T-helper 2 cell treated with Interferon-gamma antibody and Interleukin-4, amounts not matched to agents 5 μg/mL and 100 μg/mL, for 36 hours (primary cell): ENCODE measurements around the gene RBM33.
"Not testable (repeated sequence)": the region's sequence is repeated elsewhere in the genome, so short reads cannot be mapped to it uniquely, and the experiment has no call there.

Experiments used
- DNase-seq: peaks from one replicate; pipeline ENCODE4 v3.0.0; 2021; ENCODE audit warnings: low spot score
- H3K27ac Mint-ChIP-seq: one replicate; pipeline ENCODE4 v1.8.0; 2021; ENCODE audit warnings: mild to moderate bottlenecking, mixed read lengths
- H3K27me3 Mint-ChIP-seq: one replicate; pipeline ENCODE4 v1.8.0; 2021; ENCODE audit warnings: low read depth, mixed read lengths
- H3K36me3 Mint-ChIP-seq: one replicate; pipeline ENCODE4 v1.8.0; 2021; ENCODE audit warnings: low read depth, mixed read lengths
- H3K4me1 Mint-ChIP-seq: one replicate; pipeline ENCODE4 v1.8.0; 2021; ENCODE audit warnings: low read depth, mixed read lengths
- H3K4me3 Mint-ChIP-seq: one replicate; pipeline ENCODE4 v1.8.0; 2022; ENCODE audit warnings: mild to moderate bottlenecking, moderate library complexity, mixed read lengths
- H3K9me3 Mint-ChIP-seq: one replicate; pipeline ENCODE4 v1.8.0; 2021; ENCODE audit warnings: mixed read lengths

Gene RBM33

DNA sequence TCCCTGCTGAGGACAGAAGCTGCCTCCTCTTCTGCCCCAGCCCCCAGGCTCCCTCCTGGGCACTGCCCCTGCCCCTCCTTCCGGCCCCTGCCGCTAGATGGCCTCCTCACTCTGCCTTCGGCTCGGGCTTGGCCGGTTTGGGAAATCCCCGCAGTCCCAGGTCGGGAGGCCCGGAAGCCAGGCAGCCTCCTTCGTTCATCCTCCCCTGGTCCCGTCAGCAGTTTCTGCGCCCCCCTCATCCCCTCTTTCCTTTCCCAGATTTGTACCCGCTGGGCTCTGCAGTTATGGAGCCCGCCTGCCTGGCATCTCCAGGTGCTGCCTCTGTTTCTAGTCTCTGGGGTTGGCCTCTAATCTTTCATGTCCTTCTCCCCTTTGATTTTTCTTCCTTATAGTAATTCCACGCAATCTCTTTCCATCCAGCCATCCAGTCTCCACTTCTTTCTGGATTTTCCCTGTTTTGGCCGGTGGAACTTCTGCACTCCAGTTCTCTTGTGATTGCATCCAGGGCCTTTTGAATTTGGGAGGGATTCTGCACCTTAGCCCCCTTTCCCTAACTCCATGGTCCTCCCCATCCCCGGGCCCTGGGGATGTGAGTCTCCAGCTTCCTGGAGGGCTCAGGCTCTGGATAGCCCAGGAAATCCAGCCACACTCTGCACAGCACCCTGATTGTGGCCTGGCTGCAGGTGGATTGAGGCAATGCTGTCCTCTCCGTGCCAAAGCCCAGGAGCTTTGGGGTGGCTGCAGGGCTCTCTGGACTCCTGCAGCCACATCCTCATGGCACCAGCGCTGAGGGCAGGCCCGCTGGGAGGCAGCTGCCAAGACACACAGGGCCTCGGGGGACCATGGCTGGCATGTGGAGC, 171.1 kb downstream of the RBM33 start:
- Mint-ChIP-seq H3K36me3 (no peaks in the 10 kb centered on the region), H3K4me3 (peak overlapping the region; percentile 54), H3K27ac (no peak overlapping the region), H3K4me1 (peaks cover 16% of the 10 kb centered on the region), H3K9me3 (no peaks in the 10 kb centered on the region), H3K27me3 (peaks cover 43% of the 10 kb centered on the region)
- DNase-seq: peak; percentile 60

DNA sequence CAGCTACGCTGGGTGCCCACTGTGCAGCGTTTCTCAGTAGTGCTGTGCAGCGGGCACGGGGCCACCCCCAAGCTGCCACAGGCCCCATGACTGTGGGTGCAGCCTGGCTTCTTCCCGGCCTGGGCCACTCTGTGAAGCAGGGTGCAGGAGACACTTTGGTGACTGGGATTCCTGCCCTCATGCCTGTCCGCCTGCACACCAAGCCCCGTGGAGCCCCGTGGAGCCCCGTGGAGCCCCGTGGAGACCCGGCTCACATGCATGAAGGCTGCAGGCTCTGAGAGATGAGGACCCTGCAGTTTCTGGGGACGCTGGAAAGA, 171.7 kb downstream of the RBM33 start:
- Mint-ChIP-seq H3K4me3 (no peak overlapping the region), H3K4me1 (peaks cover 16% of the 10 kb centered on the region), H3K27me3 (peaks cover 37% of the 10 kb centered on the region), H3K9me3 (no peaks in the 10 kb centered on the region), H3K27ac (no peak overlapping the region), H3K36me3 (no peaks in the 10 kb centered on the region)
- no peak for DNase-seq

DNA sequence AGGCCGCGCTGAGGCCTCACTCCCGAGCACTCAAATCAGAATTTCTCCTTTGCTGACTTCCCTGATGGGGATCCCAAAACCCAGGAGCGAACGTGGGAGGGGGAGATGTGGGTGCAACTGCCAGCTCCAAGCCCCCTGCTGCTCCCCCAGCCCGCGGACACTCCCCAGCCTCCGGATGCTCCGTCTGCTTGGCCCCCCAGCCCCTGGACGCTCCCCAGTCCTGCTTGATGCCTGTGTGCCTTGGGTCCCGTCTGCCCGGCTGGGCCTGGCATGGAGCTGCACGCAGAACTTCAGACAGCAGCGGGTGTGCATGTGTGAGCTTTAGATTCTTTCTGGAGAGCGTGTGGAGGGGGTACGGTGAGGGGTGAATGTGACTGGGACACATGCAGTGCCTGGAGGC, 172.5 kb downstream of the RBM33 start:
- H3K36me3 Mint-ChIP-seq: no peaks in the 10 kb centered on the region
- no peak overlapping the region for H3K4me3 Mint-ChIP-seq
- peaks cover 30% of the 10 kb centered on the region for H3K27me3 Mint-ChIP-seq
- no peak for DNase-seq
- H3K27ac Mint-ChIP-seq: no peak overlapping the region
- no peaks in the 10 kb centered on the region for H3K9me3 Mint-ChIP-seq
- H3K4me1 Mint-ChIP-seq: peaks cover 8% of the 10 kb centered on the region

DNA sequence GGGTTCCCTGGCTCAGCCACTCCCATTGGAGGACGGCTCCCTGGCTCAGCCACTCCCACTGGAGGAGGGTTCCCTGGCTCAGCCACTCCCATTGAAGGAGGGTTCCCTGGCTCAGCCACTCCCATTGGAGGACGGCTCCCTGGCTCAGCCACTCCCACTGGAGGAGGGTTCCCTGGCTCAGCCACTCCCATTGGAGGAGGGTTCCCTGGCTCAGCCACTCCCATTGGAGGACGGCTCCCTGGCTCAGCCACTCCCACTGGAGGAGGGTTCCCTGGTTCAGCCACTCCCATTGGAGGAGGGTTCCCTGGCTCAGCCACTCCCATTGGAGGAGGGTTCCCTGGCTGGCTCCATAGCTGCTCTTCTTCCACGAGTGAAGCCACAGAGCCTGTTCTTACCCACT, 173.1 kb downstream of the RBM33 start:
- H3K27ac Mint-ChIP-seq, H3K4me3 Mint-ChIP-seq, H3K36me3 Mint-ChIP-seq, DNase-seq, H3K4me1 Mint-ChIP-seq, H3K9me3 Mint-ChIP-seq: not testable (repeated sequence)
- peaks cover 25% of the 10 kb centered on the region for H3K27me3 Mint-ChIP-seq

DNA sequence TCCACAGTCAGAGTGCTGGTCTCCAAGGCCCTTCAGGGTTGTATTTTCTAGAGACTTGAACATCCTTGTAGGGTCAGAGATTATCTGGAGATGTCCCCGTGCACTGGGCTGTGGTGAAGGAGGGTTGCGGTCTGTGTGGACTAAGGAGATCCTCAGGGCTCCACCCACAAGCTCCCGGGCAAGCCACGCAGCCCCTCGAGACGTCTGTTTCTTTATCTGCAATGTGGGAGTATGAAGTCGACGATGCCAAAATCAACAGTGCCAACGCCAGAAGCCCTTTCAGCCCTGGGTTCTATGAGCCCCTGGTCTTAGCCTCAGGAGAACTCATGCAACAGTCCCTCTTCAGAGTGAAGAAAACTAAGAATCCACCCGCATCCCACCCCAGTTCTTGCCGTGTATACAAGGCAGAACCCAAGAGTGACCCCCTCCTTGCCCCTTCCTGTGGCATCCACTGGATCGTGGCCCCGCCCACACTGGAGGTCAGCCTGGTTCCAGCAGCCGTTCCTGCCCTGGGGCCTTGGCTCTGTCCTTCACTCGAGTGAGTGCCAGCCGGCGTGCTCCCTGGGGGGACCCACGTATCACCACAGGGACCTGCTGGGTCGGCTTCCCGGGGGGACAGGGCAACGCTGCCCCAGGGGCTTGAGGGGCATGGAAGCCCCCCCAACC, 173.8 kb downstream of the RBM33 start:
- peaks cover 18% of the 10 kb centered on the region for H3K27me3 Mint-ChIP-seq
- no peaks in the 10 kb centered on the region for H3K36me3 Mint-ChIP-seq
- no peaks in the 10 kb centered on the region for H3K9me3 Mint-ChIP-seq
- DNase-seq: no peak
- peaks cover 5% of the 10 kb centered on the region for H3K4me1 Mint-ChIP-seq
- no peak overlapping the region for H3K4me3 Mint-ChIP-seq
- H3K27ac Mint-ChIP-seq: no peak overlapping the region

DNA sequence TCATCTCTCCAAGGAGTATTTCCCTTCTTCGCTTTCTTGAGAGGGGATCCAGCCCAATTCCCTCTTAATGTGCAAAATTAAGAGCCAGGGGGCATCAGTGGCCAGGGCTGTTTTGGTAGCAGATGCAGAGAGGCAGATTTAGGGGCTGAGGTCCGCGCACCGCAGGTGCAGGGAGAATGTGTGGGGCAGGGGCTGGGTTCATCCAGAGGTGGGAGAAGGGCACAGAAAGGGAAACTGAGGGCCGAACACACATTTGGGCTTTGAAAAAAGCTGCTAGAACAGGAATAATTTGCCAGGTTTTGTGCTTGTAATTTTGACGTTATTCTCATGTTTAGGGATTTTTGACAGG, 174.3 kb downstream of the RBM33 start:
- no peaks in the 10 kb centered on the region for H3K36me3 Mint-ChIP-seq
- H3K4me3 Mint-ChIP-seq: no peak overlapping the region
- no peaks in the 10 kb centered on the region for H3K9me3 Mint-ChIP-seq
- no peak for DNase-seq
- H3K27ac Mint-ChIP-seq: no peak overlapping the region
- peaks cover 4% of the 10 kb centered on the region for H3K4me1 Mint-ChIP-seq
- peaks cover 14% of the 10 kb centered on the region for H3K27me3 Mint-ChIP-seq

DNA sequence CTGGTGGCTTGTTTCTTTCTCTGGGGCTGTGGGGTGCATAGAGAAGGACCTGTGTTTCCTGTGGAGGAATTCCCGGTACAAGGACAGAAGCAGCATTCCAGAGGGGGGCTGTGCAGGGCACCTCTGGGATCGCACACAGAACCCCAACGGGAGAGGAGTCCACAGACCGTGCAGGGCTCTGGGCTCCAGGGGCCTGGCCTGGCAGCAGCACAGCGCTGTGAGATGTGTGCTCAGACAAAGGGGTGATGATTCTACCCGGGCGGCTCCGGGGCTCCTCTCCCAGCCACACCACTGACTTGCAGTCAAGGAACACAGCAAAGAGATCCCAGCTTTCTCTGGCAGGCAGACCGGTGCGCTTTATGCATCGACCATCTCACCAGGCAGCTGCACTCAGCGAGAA, 174.7 kb downstream of the RBM33 start:
- no peaks in the 10 kb centered on the region for H3K36me3 Mint-ChIP-seq
- DNase-seq: no peak
- H3K27ac Mint-ChIP-seq: no peak overlapping the region
- no peaks in the 10 kb centered on the region for H3K9me3 Mint-ChIP-seq
- H3K4me1 Mint-ChIP-seq: peaks cover 4% of the 10 kb centered on the region
- no peak overlapping the region for H3K4me3 Mint-ChIP-seq
- H3K27me3 Mint-ChIP-seq: peaks cover 10% of the 10 kb centered on the region

DNA sequence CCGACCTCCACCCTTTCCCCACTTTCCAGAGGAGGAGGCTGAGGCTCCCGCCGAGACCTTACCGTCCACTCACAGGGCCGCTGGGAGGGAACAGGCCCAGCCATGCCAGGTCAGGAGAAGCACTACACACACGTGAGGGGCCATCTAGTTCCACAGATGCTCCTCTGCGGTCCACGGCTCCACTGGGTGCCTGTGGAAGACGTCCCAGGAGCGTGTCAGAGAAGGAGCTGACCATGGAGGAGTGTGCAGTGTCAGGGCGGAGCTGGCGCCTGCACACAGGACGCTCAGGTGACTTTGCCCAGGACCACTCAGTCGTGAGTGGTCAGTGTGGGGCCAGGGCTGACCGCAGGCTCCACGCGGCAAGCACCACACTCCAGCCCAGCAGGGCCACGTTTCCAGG, 175.8 kb downstream of the RBM33 start:
- H3K36me3 Mint-ChIP-seq: no peaks in the 10 kb centered on the region
- no peak for DNase-seq
- no peak overlapping the region for H3K27ac Mint-ChIP-seq
- H3K27me3 Mint-ChIP-seq: peaks cover 8% of the 10 kb centered on the region
- H3K4me3 Mint-ChIP-seq: no peak overlapping the region
- H3K4me1 Mint-ChIP-seq: peaks cover 4% of the 10 kb centered on the region
- H3K9me3 Mint-ChIP-seq: no peaks in the 10 kb centered on the region

DNA sequence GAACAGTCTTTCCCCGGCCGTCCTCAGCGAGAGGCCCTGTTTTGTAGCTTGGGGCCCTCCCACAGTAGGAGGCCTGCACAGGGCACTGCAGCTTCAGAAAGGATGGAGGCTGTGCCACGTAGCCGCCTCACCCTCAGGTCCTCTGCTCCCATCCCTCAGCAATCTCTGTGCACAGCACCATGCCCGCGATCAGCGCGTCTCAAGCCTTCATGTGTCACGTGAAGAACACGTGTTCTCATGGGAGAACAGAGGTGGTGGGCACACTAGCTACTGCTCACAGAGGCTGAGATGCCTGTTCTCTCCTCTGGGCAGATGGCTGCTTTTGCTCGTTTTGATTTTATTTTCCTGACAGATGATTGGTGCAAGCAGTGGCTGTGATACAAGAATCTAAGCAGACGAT, 176.3 kb downstream of the RBM33 start:
- Mint-ChIP-seq H3K9me3 (no peaks in the 10 kb centered on the region), H3K4me1 (no peaks in the 10 kb centered on the region), H3K27ac (no peak overlapping the region), H3K36me3 (no peaks in the 10 kb centered on the region), H3K27me3 (peaks cover 2% of the 10 kb centered on the region), H3K4me3 (no peak overlapping the region)
- no peak for DNase-seq

DNA sequence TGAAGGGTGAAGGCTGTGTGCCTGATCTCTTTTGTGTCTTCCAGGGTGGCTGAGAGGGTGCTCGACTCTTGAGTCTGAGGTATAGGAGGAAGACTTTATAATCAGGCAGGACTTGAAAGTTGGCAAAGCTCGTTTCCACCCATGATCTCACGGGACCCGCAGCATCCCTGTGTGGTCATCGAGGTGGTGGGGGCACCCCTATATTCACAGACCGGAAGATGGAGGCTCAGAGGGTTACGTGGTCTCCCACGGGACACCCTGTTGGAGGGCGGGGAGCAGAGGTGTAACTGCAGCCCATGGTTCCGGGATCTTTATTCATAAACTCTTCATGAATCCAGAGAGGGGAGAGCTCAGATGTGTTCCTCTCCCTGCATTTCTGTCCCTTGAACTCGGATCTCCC, 177.4 kb downstream of the RBM33 start:
- H3K36me3 Mint-ChIP-seq: no peaks in the 10 kb centered on the region
- peaks cover 4% of the 10 kb centered on the region for H3K27me3 Mint-ChIP-seq
- H3K9me3 Mint-ChIP-seq: no peaks in the 10 kb centered on the region
- H3K4me1 Mint-ChIP-seq: no peaks in the 10 kb centered on the region
- H3K27ac Mint-ChIP-seq: no peak overlapping the region
- DNase-seq: no peak
- no peak overlapping the region for H3K4me3 Mint-ChIP-seq

DNA sequence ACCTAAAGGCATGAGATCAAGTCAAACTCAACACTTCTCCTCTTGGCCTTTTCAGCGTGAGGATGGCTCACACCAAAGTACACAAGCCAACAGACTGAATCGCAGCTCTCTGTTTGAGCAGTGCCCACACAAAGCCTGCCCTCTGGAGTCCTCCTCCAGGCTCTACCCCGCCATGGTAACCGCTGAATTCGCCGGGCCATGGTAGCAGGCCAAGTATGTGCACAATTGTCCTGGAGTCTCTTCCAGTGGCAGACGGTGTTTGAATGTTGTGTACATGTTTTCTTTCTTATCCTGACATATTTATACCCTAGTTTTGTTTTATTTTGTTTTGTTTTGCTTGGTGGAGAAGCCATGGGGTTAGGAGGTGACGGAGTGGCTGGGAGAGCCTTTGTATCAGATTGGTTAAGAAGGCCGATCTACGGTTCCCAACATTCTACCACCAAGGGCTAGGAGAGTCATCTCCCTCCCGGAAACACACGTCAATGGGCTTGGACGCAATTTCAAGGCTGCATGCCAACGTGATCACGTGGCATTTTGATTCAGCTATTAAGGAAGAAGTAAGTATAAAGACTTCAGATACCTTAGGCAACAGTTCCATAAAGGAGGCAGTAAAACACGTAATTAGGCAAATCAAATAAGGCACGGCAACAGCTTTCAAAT, 179.9 kb downstream of the RBM33 start:
- Mint-ChIP-seq H3K27me3 (peaks cover 4% of the 10 kb centered on the region), H3K27ac (no peak overlapping the region), H3K9me3 (no peaks in the 10 kb centered on the region), H3K4me1 (no peaks in the 10 kb centered on the region), H3K36me3 (no peaks in the 10 kb centered on the region), H3K4me3 (no peak overlapping the region)
- DNase-seq: no peak

DNA sequence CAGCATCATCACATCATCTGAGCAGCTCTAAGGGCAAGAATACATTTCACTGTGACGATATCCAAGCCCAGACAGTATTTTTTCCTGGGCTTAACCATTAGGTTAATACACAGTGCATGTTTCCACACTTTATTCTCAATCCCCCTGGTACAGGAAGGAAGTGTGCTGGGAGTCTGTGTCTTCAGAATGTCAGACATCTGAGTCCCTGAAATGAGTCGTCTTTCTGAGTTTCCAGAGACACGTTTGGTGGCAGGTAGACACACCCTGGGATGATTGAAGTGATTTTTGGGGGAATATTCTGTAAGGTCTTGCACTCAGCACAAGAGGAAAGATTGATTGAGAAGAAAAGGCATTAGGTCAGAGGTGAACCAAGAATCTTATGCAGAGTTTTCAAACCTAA, 180.9 kb downstream of the RBM33 start:
- Mint-ChIP-seq H3K36me3 (no peaks in the 10 kb centered on the region), H3K4me1 (no peaks in the 10 kb centered on the region), H3K27ac (no peak overlapping the region), H3K27me3 (peaks cover 4% of the 10 kb centered on the region), H3K4me3 (no peak overlapping the region), H3K9me3 (no peaks in the 10 kb centered on the region)
- no peak for DNase-seq

DNA sequence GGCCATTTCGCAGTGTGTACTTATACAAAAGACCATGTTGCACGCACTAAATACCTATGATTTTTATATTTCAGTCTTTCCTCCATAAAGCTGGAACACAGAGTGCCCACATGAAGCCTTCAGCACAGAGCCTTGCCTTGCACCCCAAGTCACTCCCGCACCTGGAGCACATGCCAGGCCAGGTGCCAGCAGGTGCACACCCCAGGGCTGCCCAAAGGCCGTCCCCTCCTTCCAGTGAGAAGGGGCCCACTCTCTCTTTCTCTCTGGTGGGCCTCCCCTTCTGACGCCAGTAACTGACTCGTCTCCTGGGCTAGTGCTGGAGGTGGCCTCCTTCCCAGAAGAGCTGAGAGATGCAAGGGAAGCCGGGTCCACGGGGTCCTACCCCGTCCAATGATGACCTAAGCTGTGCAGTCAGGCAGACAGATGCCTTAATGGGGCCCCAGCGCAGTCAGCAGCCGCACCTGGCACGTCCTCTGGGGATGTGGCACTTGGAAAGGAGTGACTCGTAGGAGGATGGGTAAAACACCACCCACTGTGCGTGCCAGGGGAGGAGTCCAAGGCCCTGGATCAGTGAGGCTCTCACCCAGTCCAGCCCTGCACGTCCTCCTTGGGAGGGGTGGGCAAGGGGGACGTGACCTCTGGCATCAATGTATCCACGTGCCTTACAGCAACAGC, 185.5 kb downstream of the RBM33 start:
- Mint-ChIP-seq H3K27ac (no peak overlapping the region), H3K4me3 (no peak overlapping the region), H3K36me3 (no peaks in the 10 kb centered on the region), H3K27me3 (peaks cover 2% of the 10 kb centered on the region), H3K4me1 (no peaks in the 10 kb centered on the region), H3K9me3 (no peaks in the 10 kb centered on the region)
- no peak for DNase-seq
